Psoas muscle (tissue), 8 donors: ENCODE results near the gene WDR48. TPM values are rescaled to one million over a fixed set of nuclear protein-coding genes. Genes with fewer than 3 reads are reported as not detected.

Experiments
- ATAC-seq, 4 donors: fragments of 200-7000 bp; cut with Tn5 transposase; one replicate each; pipeline ENCODE4 v1.9.1; 2020; ENCODE audit warnings: moderate library complexity in 3 of 4, mild to moderate bottlenecking in 2 of 4
- DNase-seq, 2 donors: peaks; one replicate each; pipeline ENCODE4 v3.0.0-alpha.2; 2020
- H3K27ac ChIP-seq: fragments of 200-600 bp; one replicate; pipeline ENCODE4 v1.8.0; 2022
- H3K27me3 ChIP-seq, 3 donors: fragments of 200-600 bp in 1 of 3; one replicate each; pipeline versions ENCODE4 v1.6.1 to v1.8.0; 2013 to 2022; ENCODE audit warnings: low read length in 2 of 3, mild to moderate bottlenecking in 2 of 3, moderate library complexity in 1 of 3; ENCODE audit not compliant: insufficient read depth in 3 of 3
- H3K36me3 ChIP-seq, 2 donors: fragments of 200-600 bp in 1 of 2; one replicate each; pipeline versions ENCODE4 v1.6.1 to v1.8.0; 2013 to 2022; ENCODE audit warnings: low read depth in 1 of 2, mild to moderate bottlenecking in 1 of 2, moderate library complexity in 1 of 2; ENCODE audit not compliant: insufficient read depth in 1 of 2
- H3K4me1 ChIP-seq: fragments of 200-600 bp; one replicate; pipeline ENCODE4 v1.8.0; 2022
- H3K4me3 ChIP-seq: fragments of 200-600 bp; one replicate; pipeline ENCODE4 v1.8.0; 2022; ENCODE audit warnings: mild to moderate bottlenecking
- H3K9me3 ChIP-seq: fragments of 200-600 bp; one replicate; pipeline ENCODE4 v1.8.0; 2022
- CTCF ChIP-seq: fragments of 200-600 bp; IDR thresholded peaks from one replicate; pipeline ENCODE4 v1.8.0; 2022; ENCODE audit warnings: antibody characterized with exemption
- WGBS, 3 donors: extraction: QIAGEN DNeasy Blood & Tissue Kit; methylation state at CpG; one replicate each; pipeline versions ENCODE4 v1.1.6 to v1.1.7; 2013; 5-methylcytosine and 5-hydroxymethylcytosine counted together
- intact Hi-C, 2 donors: fragments of 100-400 bp; cut with DNase I; formaldehyde crosslinking; loops; one replicate each; pipeline versions ENCODE4 v1.11.0 to v1.14.2; 2022
- polyA plus RNA-seq, 3 donors: library from polyadenylated mRNA; stranded (reverse); fragments of 200-250 nt; gene quantifications; one replicate each; pipeline ENCODE4 v1.2.3, GENCODE V29; 2013
- total RNA-seq, 4 donors: library from RNA; stranded (reverse); fragmentation: NEBNext Ultra II Directional in 2 of 4; extraction: Animal tissue kit (Norgen Biotek cat#: 25700) in 2 of 4; gene quantifications; one replicate each; pipeline versions ENCODE4 v1.2.1 to v1.2.4, GENCODE V29; 2021 to 2023
- donor health status: healthy with polysubstance abuse.
- donor health status: DM: no; HTN: no; CAD: no; lungs with moderate emphysema.
- donor health status: Bipolar disorder and iron deficiency.
- donor health status: healthy.
- donor health status: DM: yes; HTN: yes; CAD: no.
- donor health status: DM: no; HTN: no; CAD: no.
- donor health status: DM: no; HTN: no; CAD: no.
- donor health status: DM: yes; HTN: yes; CAD: no.

WDR48 gene
- total and polyA plus RNA-seq, 7 donors, result 8.7 to 27.6 (median 16.0) TPM

- Histone ChIP-seq H3K9me3 (no peaks in the 10 kb centered on the region), H3K27me3 (no peaks in the 10 kb centered on the region), H3K4me1 (peaks cover 28% of the 10 kb centered on the region), H3K36me3 (no peaks in the 10 kb centered on the region), H3K27ac (no peak overlapping the region), H3K4me3 (no peak overlapping the region)
- WGBS, 3 donors, result 82 to 85% (median 83%) methylated on average over 5 of the region's 5 CpGs
- ATAC-seq (no peak), DNase-seq (no peak)
- intact Hi-C loops, result loop anchor here (5.0 to 10.0 kb wide), 6 partner anchors 33 to 286 kb away; partner anchors contain the start of gene SLC25A38 (in 1 of the 2)
- no peak for TF ChIP-seq CTCF
Observed at GRCh38 chr3:39109086-39109485, 57.3 kb downstream of the WDR48 start.

GRCh38 chr3:39110041-39110639, 58.3 kb downstream of the WDR48 start:
- intact Hi-C loops, result no loop called here
- Histone ChIP-seq H3K9me3 (no peaks in the 10 kb centered on the region), H3K27ac (no peak overlapping the region), H3K4me1 (peaks cover 20% of the 10 kb centered on the region), H3K27me3 (no peaks in the 10 kb centered on the region), H3K4me3 (no peak overlapping the region), H3K36me3 (no peaks in the 10 kb centered on the region)
- DNase-seq, result no peak
- no peak for TF ChIP-seq CTCF
- 91 to 95% (median 91%) methylated on average over 2 of the region's 2 CpGs for WGBS, 3 donors
- ATAC-seq, result no peak

GRCh38 chr3:39112113-39112512, 60.3 kb downstream of the WDR48 start:
- H3K9me3 ChIP-seq, result no peaks in the 10 kb centered on the region
- no peaks in the 10 kb centered on the region for H3K36me3 ChIP-seq
- no peak for ATAC-seq
- H3K4me1 ChIP-seq, result peaks cover 6% of the 10 kb centered on the region
- WGBS, 3 donors, result 89 to 92% (median 89%) methylated on average over 3 of the region's 3 CpGs
- intact Hi-C loops, result no loop called here
- DNase-seq, result no peak
- no peak for TF ChIP-seq CTCF
- H3K27me3 ChIP-seq, result no peaks in the 10 kb centered on the region
- H3K4me3 ChIP-seq, result no peak overlapping the region
- H3K27ac ChIP-seq, result no peak overlapping the region

GRCh38 chr3:39112535-39112934, 60.7 kb downstream of the WDR48 start:
- ATAC-seq (no peak), DNase-seq (no peak)
- no peaks in the 10 kb centered on the region for H3K9me3 ChIP-seq
- H3K36me3 ChIP-seq, result no peaks in the 10 kb centered on the region
- intact Hi-C loops, result no loop called here
- peaks cover 6% of the 10 kb centered on the region for H3K4me1 ChIP-seq
- no peak overlapping the region for H3K27ac ChIP-seq
- H3K4me3 ChIP-seq, result no peak overlapping the region
- TF ChIP-seq CTCF, result no peak
- WGBS, 3 donors, result 89 to 93% (median 91%) methylated on average over 2 of the region's 2 CpGs
- no peaks in the 10 kb centered on the region for H3K27me3 ChIP-seq

GRCh38 chr3:39113291-39113690, 61.5 kb downstream of the WDR48 start:
- no peaks in the 10 kb centered on the region for H3K9me3 ChIP-seq
- TF ChIP-seq CTCF, result no peak
- WGBS, 3 donors, result 90 to 100% (median 97%) methylated on average over 3 of the region's 3 CpGs
- H3K27me3 ChIP-seq, result no peaks in the 10 kb centered on the region
- intact Hi-C loops, result no loop called here
- H3K36me3 ChIP-seq, result no peaks in the 10 kb centered on the region
- H3K4me1 ChIP-seq, result peaks cover 1% of the 10 kb centered on the region
- H3K27ac ChIP-seq, result no peak overlapping the region
- ATAC-seq (no peak), DNase-seq (no peak)
- no peak overlapping the region for H3K4me3 ChIP-seq
